Measurements from ENCODE around the gene STEEP1. TPM values are rescaled to one million over a fixed set of nuclear protein-coding genes. Genes with fewer than 3 reads are reported as not detected.
A peak's percentile ranks its signal among the peaks of the same experiment; 100 is the strongest.

Gene STEEP1
- total RNA-seq, 1 experiment from 2014 or later = 42.2 TPM

DNA sequence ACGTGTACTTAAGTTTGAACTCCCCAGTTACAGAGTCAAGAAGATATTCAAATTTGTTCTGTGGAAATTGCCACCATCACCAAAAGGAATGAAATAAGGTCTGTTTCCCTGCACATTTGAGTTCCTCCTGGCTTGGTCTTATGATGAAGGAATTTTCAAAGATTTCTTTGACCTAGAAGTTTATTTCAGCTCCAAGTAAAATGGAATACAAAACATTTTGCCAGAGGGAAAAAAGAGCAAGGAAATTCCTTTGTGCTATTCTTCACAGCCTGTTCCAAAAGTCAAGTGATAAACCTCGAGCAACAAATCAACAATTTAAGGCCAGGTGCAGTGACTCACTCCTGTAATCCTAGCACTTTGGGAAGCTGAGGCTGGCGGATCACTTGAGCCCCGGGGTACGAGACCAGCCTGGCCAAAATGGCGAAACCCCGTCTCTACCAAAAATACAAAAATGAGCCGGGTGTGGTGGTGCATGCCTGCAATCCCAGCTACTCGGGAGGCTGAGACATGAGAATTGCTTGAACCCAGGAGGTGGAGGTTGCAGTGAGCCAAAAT lies 37.6 kb upstream of the STEEP1 start:
- DNase-seq (ENCODE audit: low read depth, low spot score) (no peak), ATAC-seq (no peak)
- no peaks in the 10 kb centered on the region for H3K27me3 ChIP-seq (ENCODE audit: control insufficient read depth, insufficient read depth, low read length)
- BruUV-seq (replicated peaks) = no TSS peak
- in situ Hi-C loops (cut with HindIII; ENCODE audit: low pct_unique_long_range_greater_than_20kb, low sequenced_read_pairs) (no loop called here), intact Hi-C loops (cut with micrococcal nuclease; ENCODE audit: unreplicated experiment) (no loop called here)
- peaks cover 4% of the 10 kb centered on the region for H3K4me1 ChIP-seq (ENCODE audit: control insufficient read depth, insufficient read depth, low read length)
- no peaks in the 10 kb centered on the region for H3K9me3 ChIP-seq (ENCODE audit: control insufficient read depth, insufficient read depth, low read depth, low read length)
- no peak overlapping the region for H3K4me3 ChIP-seq (ENCODE audit: low read depth in 2 of 2, low read length in 2 of 2)
- H3K27ac ChIP-seq (ENCODE audit: low read length) = no peak overlapping the region
- CTCF ChIA-PET = no interaction called here
- H3K36me3 ChIP-seq (ENCODE audit: control insufficient read depth, insufficient read depth, low read length) = no peaks in the 10 kb centered on the region; the same call in none of the 2 replicates
- POLR2A ChIA-PET = no interaction called here
- TF ChIP-seq POLR2AphosphoS5 (IDR thresholded peaks at IDR 0.05; ENCODE audit: low read depth, low read length) (no peak), TCF7L2 (IDR thresholded peaks at IDR 0.05; ENCODE audit: low read depth, low read length) (no peak)
- TF ChIP-seq, protein P1, sequence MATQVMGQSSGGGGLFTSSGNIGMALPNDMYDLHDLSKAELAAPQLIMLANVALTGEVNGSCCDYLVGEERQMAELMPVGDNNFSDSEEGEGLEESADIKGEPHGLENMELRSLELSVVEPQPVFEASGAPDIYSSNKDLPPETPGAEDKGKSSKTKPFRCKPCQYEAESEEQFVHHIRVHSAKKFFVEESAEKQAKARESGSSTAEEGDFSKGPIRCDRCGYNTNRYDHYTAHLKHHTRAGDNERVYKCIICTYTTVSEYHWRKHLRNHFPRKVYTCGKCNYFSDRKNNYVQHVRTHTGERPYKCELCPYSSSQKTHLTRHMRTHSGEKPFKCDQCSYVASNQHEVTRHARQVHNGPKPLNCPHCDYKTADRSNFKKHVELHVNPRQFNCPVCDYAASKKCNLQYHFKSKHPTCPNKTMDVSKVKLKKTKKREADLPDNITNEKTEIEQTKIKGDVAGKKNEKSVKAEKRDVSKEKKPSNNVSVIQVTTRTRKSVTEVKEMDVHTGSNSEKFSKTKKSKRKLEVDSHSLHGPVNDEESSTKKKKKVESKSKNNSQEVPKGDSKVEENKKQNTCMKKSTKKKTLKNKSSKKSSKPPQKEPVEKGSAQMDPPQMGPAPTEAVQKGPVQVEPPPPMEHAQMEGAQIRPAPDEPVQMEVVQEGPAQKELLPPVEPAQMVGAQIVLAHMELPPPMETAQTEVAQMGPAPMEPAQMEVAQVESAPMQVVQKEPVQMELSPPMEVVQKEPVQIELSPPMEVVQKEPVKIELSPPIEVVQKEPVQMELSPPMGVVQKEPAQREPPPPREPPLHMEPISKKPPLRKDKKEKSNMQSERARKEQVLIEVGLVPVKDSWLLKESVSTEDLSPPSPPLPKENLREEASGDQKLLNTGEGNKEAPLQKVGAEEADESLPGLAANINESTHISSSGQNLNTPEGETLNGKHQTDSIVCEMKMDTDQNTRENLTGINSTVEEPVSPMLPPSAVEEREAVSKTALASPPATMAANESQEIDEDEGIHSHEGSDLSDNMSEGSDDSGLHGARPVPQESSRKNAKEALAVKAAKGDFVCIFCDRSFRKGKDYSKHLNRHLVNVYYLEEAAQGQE (IDR thresholded peaks at IDR 0.05; ENCODE audit: insufficient read depth in 1 of 2, low read depth in 2 of 2, low read length in 1 of 2) = no peak

DNA sequence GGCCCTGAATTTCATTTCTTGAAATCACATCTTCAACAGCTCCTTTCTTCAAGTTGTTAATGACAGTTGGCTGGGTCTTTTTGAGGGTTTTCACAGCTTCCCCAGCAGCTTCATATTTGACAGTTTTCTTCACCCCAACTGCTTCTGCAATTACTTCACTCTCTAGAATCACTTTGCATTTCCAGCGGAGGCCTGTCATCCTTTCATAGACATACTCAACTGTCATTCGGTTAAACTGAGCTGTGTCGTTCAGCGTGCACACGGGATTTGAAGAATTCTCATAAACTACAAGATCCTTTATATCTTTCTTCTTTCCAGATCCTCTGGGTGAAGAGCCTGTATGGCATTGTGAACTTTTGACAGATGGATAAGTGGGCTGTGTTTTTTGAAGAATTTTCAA lies 24.6 kb upstream of the STEEP1 start:
- CTCF ChIA-PET = no interaction called here
- H3K4me1 ChIP-seq (ENCODE audit: control insufficient read depth, insufficient read depth, low read length) = no peaks in the 10 kb centered on the region
- TSS peak; percentile 57 for BruUV-seq (replicated peaks)
- ATAC-seq (no peak), DNase-seq (ENCODE audit: low read depth, low spot score) (no peak)
- POLR2A ChIA-PET = no interaction called here
- H3K36me3 ChIP-seq (ENCODE audit: control insufficient read depth, insufficient read depth, low read length) = peaks cover 16% of the 10 kb centered on the region
- H3K4me3 ChIP-seq (ENCODE audit: low read depth in 2 of 2, low read length in 2 of 2) = no peak overlapping the region
- H3K27me3 ChIP-seq (ENCODE audit: control insufficient read depth, insufficient read depth, low read length) = no peaks in the 10 kb centered on the region
- H3K9me3 ChIP-seq (ENCODE audit: control insufficient read depth, insufficient read depth, low read depth, low read length) = no peaks in the 10 kb centered on the region
- intact Hi-C loops (cut with micrococcal nuclease; ENCODE audit: unreplicated experiment) (no loop called here), in situ Hi-C loops (cut with HindIII; ENCODE audit: low pct_unique_long_range_greater_than_20kb, low sequenced_read_pairs) (no loop called here)
- TF ChIP-seq, protein P1 (IDR thresholded peaks at IDR 0.05; ENCODE audit: insufficient read depth in 1 of 2, low read depth in 2 of 2, low read length in 1 of 2) = no peak
- no peak for TF ChIP-seq POLR2AphosphoS5 (IDR thresholded peaks at IDR 0.05; ENCODE audit: low read depth, low read length)
- no peak for TF ChIP-seq TCF7L2 (IDR thresholded peaks at IDR 0.05; ENCODE audit: low read depth, low read length)
- no peak for TF ChIP-seq CTCF (IDR thresholded peaks at IDR 0.05)
- no peak for TF ChIP-seq SIN3A (IDR thresholded peaks at IDR 0.05; ENCODE audit: borderline replicate concordance, insufficient read depth, low read depth, low read length)
- no peak overlapping the region for H3K27ac ChIP-seq (ENCODE audit: low read length)
